ENCODE results near the gene PHF1. TPM values are rescaled to one million over a fixed set of nuclear protein-coding genes. Genes with fewer than 3 reads are reported as not detected.
"Not testable (repeated sequence)": the region's sequence is repeated elsewhere in the genome, so short reads cannot be mapped to it uniquely, and the experiment has no call there.

The PHF1 gene
- total and polyA plus RNA-seq, 4 donors = 7.2 to 13.5 (median 11.5) TPM

DNA sequence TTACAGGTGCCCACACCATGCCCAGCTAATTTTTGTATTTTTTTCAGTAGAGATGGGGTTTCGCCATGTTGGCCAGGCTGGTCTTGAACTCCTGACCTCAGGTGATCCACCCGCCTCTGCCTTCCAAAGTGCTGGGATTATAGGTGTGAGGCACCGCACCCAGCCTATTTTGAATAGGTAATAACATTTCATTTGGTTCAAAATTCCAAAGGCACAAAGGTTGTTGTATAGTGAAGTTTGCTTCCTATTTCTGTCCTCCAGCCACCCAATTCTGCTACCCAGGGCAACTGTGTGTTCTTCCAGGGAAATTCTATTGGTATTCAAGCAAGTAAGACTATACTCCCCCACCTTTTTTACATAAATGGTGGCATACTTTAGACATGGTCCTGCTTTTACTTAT is 12.2 kb upstream of the PHF1 start:
- not testable (repeated sequence) for DNase-seq (ENCODE audit: low spot score); H3K9ac ChIP-seq (ENCODE audit: low read depth in 1 of 2, low read length in 2 of 2); H3K27ac ChIP-seq (ENCODE audit: low read depth in 1 of 2, low read length in 2 of 2); H3K36me3 ChIP-seq (ENCODE audit: control insufficient read depth in 4 of 4, insufficient read depth in 3 of 4, low read depth in 1 of 4, low read length in 3 of 4); H3K27me3 ChIP-seq (ENCODE audit: control insufficient read depth in 4 of 4, insufficient read depth in 4 of 4, low read length in 3 of 4); H3K4me1 ChIP-seq (ENCODE audit: control insufficient read depth in 4 of 4, insufficient read depth in 4 of 4, low read length in 3 of 4); H3K4me3 ChIP-seq (ENCODE audit: low read depth in 1 of 3, low read length in 3 of 3); H3K9me3 ChIP-seq (ENCODE audit: control insufficient read depth in 4 of 4, low read length in 3 of 4)
- 96% methylated on average over 3 of the region's 3 CpGs for WGBS

DNA sequence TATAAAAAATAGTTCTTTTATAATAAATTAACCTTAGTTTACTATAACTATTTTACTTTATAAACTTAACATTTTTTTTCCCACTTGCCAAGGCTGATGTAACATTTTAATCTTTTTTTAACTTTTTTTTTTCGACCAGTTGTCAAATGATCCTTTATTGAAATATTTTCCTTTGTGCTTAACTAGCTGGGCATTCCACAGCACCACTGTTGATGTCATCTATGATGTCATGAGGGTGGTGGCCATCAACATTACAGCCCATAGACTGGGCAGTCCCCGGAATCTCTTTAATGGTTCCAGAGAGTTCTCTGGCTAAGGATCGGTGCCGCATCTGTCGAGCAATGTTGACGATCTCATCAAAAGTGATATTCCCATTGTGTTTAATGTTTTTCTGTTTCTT is 10.9 kb upstream of the PHF1 start:
- DNase-seq (ENCODE audit: low spot score) = not testable (repeated sequence)

DNA sequence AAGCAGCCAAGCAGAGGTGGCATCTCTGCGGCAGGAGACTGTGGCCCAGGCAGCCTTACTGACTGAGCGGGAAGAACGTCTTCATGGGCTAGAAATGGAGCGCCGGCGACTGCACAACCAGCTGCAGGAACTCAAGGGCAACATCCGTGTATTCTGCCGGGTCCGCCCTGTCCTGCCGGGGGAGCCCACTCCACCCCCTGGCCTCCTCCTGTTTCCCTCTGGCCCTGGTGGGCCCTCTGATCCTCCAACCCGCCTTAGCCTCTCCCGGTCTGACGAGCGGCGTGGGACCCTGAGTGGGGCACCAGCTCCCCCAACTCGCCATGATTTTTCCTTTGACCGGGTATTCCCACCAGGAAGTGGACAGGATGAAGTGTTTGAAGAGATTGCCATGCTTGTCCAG is 5.9 kb upstream of the PHF1 start:
- no peak for TF ChIP-seq RAD21 (IDR thresholded peaks at IDR 0.05)
- no peak for TF ChIP-seq RXRA (IDR thresholded peaks at IDR 0.05)
- TF ChIP-seq GABPA (IDR thresholded peaks at IDR 0.05 in 1 of 2, conservative IDR thresholded peaks at IDR 0.05 in 1 of 2) = no peak
- TF ChIP-seq SP1 (IDR thresholded peaks at IDR 0.05) = no peak
- no peak for TF ChIP-seq NR2F2 (IDR thresholded peaks at IDR 0.05)
- TF ChIP-seq YY1 (IDR thresholded peaks at IDR 0.05) = no peak
- TF ChIP-seq, protein P1, sequence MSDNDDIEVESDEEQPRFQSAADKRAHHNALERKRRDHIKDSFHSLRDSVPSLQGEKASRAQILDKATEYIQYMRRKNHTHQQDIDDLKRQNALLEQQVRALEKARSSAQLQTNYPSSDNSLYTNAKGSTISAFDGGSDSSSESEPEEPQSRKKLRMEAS (IDR thresholded peaks at IDR 0.05) = no peak
- no peak for TF ChIP-seq FOXA1 (IDR thresholded peaks at IDR 0.05)
- TF ChIP-seq EGR1 (IDR thresholded peaks at IDR 0.05; ENCODE audit: low read depth in 2 of 2) = no peak
- TF ChIP-seq, protein P2, sequence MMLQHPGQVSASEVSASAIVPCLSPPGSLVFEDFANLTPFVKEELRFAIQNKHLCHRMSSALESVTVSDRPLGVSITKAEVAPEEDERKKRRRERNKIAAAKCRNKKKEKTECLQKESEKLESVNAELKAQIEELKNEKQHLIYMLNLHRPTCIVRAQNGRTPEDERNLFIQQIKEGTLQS (IDR thresholded peaks at IDR 0.05) = no peak
- TF ChIP-seq HNF4G (IDR thresholded peaks at IDR 0.05) = no peak
- TF ChIP-seq, protein P3, sequence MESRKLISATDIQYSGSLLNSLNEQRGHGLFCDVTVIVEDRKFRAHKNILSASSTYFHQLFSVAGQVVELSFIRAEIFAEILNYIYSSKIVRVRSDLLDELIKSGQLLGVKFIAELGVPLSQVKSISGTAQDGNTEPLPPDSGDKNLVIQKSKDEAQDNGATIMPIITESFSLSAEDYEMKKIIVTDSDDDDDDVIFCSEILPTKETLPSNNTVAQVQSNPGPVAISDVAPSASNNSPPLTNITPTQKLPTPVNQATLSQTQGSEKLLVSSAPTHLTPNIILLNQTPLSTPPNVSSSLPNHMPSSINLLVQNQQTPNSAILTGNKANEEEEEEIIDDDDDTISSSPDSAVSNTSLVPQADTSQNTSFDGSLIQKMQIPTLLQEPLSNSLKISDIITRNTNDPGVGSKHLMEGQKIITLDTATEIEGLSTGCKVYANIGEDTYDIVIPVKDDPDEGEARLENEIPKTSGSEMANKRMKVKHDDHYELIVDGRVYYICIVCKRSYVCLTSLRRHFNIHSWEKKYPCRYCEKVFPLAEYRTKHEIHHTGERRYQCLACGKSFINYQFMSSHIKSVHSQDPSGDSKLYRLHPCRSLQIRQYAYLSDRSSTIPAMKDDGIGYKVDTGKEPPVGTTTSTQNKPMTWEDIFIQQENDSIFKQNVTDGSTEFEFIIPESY (IDR thresholded peaks at IDR 0.05) = no peak
- no peak for TF ChIP-seq FOXA2 (IDR thresholded peaks at IDR 0.05)
- TF ChIP-seq TAF1 (conservative IDR thresholded peaks at IDR 0.05) = no peak
- no peak for TF ChIP-seq JUND (IDR thresholded peaks at IDR 0.05)
- no peak for TF ChIP-seq HNF4A (conservative IDR thresholded peaks at IDR 0.05)
- TF ChIP-seq, protein P4, sequence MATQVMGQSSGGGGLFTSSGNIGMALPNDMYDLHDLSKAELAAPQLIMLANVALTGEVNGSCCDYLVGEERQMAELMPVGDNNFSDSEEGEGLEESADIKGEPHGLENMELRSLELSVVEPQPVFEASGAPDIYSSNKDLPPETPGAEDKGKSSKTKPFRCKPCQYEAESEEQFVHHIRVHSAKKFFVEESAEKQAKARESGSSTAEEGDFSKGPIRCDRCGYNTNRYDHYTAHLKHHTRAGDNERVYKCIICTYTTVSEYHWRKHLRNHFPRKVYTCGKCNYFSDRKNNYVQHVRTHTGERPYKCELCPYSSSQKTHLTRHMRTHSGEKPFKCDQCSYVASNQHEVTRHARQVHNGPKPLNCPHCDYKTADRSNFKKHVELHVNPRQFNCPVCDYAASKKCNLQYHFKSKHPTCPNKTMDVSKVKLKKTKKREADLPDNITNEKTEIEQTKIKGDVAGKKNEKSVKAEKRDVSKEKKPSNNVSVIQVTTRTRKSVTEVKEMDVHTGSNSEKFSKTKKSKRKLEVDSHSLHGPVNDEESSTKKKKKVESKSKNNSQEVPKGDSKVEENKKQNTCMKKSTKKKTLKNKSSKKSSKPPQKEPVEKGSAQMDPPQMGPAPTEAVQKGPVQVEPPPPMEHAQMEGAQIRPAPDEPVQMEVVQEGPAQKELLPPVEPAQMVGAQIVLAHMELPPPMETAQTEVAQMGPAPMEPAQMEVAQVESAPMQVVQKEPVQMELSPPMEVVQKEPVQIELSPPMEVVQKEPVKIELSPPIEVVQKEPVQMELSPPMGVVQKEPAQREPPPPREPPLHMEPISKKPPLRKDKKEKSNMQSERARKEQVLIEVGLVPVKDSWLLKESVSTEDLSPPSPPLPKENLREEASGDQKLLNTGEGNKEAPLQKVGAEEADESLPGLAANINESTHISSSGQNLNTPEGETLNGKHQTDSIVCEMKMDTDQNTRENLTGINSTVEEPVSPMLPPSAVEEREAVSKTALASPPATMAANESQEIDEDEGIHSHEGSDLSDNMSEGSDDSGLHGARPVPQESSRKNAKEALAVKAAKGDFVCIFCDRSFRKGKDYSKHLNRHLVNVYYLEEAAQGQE (IDR thresholded peaks at IDR 0.05) = no peak
- TF ChIP-seq, protein P5, sequence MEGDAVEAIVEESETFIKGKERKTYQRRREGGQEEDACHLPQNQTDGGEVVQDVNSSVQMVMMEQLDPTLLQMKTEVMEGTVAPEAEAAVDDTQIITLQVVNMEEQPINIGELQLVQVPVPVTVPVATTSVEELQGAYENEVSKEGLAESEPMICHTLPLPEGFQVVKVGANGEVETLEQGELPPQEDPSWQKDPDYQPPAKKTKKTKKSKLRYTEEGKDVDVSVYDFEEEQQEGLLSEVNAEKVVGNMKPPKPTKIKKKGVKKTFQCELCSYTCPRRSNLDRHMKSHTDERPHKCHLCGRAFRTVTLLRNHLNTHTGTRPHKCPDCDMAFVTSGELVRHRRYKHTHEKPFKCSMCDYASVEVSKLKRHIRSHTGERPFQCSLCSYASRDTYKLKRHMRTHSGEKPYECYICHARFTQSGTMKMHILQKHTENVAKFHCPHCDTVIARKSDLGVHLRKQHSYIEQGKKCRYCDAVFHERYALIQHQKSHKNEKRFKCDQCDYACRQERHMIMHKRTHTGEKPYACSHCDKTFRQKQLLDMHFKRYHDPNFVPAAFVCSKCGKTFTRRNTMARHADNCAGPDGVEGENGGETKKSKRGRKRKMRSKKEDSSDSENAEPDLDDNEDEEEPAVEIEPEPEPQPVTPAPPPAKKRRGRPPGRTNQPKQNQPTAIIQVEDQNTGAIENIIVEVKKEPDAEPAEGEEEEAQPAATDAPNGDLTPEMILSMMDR (IDR thresholded peaks at IDR 0.05; ENCODE audit: low read depth, low read length, missing input control) = no peak
- peaks cover 0 to 2% (median under 1%) of the 10 kb centered on the region in 4 donors for H3K4me1 ChIP-seq (ENCODE audit: control insufficient read depth in 4 of 4, insufficient read depth in 4 of 4, low read length in 3 of 4)
- no peak overlapping the region for H3K27ac ChIP-seq (ENCODE audit: low read depth in 1 of 2, low read length in 2 of 2)
- no peak for DNase-seq (ENCODE audit: low spot score)
- H3K9me3 ChIP-seq (ENCODE audit: control insufficient read depth in 4 of 4, low read length in 3 of 4) = no peaks in the 10 kb centered on the region
- no peaks in the 10 kb centered on the region for H3K36me3 ChIP-seq (ENCODE audit: control insufficient read depth in 4 of 4, insufficient read depth in 3 of 4, low read depth in 1 of 4, low read length in 3 of 4)
- no peak overlapping the region for H3K4me3 ChIP-seq (ENCODE audit: low read depth in 1 of 3, low read length in 3 of 3)
- H3K27me3 ChIP-seq (ENCODE audit: control insufficient read depth in 4 of 4, insufficient read depth in 4 of 4, low read length in 3 of 4) = no peaks in the 10 kb centered on the region
- 98% methylated on average over 17 of the region's 17 CpGs for WGBS
- no peak overlapping the region for H3K9ac ChIP-seq (ENCODE audit: low read depth in 1 of 2, low read length in 2 of 2)

More for the DNA sequence above, 10.9 kb upstream of the PHF1 start:
- 97% methylated on average over 6 of the region's 6 CpGs for WGBS
- H3K27me3 ChIP-seq (ENCODE audit: control insufficient read depth in 4 of 4, insufficient read depth in 4 of 4, low read length in 3 of 4); H3K4me3 ChIP-seq (ENCODE audit: low read depth in 1 of 3, low read length in 3 of 3); H3K9me3 ChIP-seq (ENCODE audit: control insufficient read depth in 4 of 4, low read length in 3 of 4); H3K9ac ChIP-seq (ENCODE audit: low read depth in 1 of 2, low read length in 2 of 2); H3K27ac ChIP-seq (ENCODE audit: low read depth in 1 of 2, low read length in 2 of 2); H3K36me3 ChIP-seq (ENCODE audit: control insufficient read depth in 4 of 4, insufficient read depth in 3 of 4, low read depth in 1 of 4, low read length in 3 of 4); H3K4me1 ChIP-seq (ENCODE audit: control insufficient read depth in 4 of 4, insufficient read depth in 4 of 4, low read length in 3 of 4): not testable (repeated sequence)

All from liver (tissue), 9 donors.